ENCODE results near the gene MRPL21. TPM values are rescaled to one million over a fixed set of nuclear protein-coding genes. Genes with fewer than 3 reads are reported as not detected.

MRPL21 gene
- polyA plus RNA-seq, 1 donor (not counting 4 experiments of a cell fraction or from before 2014, with no cell fraction given), result 120 TPM

GRCh38 chr11:68852628-68853027 lies 51.0 kb downstream of the MRPL21 start:
- Histone ChIP-seq H3K4me2 (ENCODE audit: control insufficient read depth, extremely low read depth, insufficient read depth, low read depth, low read length) (no peak overlapping the region), H3K9me1 (ENCODE audit: control insufficient read depth, extremely low read depth, insufficient read depth, low read length) (no peaks in the 10 kb centered on the region)
- no peak for FAIRE-seq

GRCh38 chr11:68848429-68848828 lies 55.2 kb downstream of the MRPL21 start:
- H3K9me3 ChIP-seq (ENCODE audit: control insufficient read depth, low read depth, low read length), result no peaks in the 10 kb centered on the region
- no peaks in the 10 kb centered on the region for H3K36me3 ChIP-seq (ENCODE audit: control insufficient read depth in 2 of 2, extremely low read depth in 1 of 2, insufficient read depth in 2 of 2, low read length in 2 of 2)
- no peak overlapping the region for H3K4me2 ChIP-seq (ENCODE audit: control insufficient read depth, extremely low read depth, insufficient read depth, low read depth, low read length)
- no peaks in the 10 kb centered on the region for H4K20me1 ChIP-seq (ENCODE audit: control insufficient read depth, extremely low read depth, insufficient read depth, low read length)
- DNase-seq (ENCODE audit: low read depth, low spot score) (no peak), FAIRE-seq (no peak)
- H3K9me1 ChIP-seq (ENCODE audit: control insufficient read depth, extremely low read depth, insufficient read depth, low read length), result no peaks in the 10 kb centered on the region
- H2AFZ ChIP-seq (ENCODE audit: control insufficient read depth, low read length), result no peak overlapping the region
- dilution Hi-C loops (cut with MboI; ENCODE audit: extremely low pct_ligation_motif_present, low sequenced_read_pairs), result no loop called here
- H3K9ac ChIP-seq (ENCODE audit: control insufficient read depth, extremely low read depth, insufficient read depth, low read length), result no peak overlapping the region
- TF ChIP-seq EZH2 (IDR thresholded peaks at IDR 0.05; ENCODE audit: low read length), result no peak
- TF ChIP-seq CTCF (optimal IDR thresholded peaks at IDR 0.05 in 1 of 3, IDR thresholded peaks at IDR 0.05 in 1 of 3, conservative IDR thresholded peaks at IDR 0.05 in 1 of 3; ENCODE audit: extremely low read depth in 1 of 3, insufficient read depth in 2 of 3, low read length in 3 of 3), result no peak
- H3K4me3 ChIP-seq (ENCODE audit: control insufficient read depth in 2 of 3, extremely low read depth in 1 of 3, insufficient read depth in 2 of 3, low read depth in 1 of 3, low read length in 3 of 3), result no peak overlapping the region
- H3K79me2 ChIP-seq (ENCODE audit: control insufficient read depth, insufficient read depth, low read length), result no peaks in the 10 kb centered on the region
- no peak overlapping the region for H3K27ac ChIP-seq (ENCODE audit: control insufficient read depth, insufficient read depth, low read length)
- H3K4me1 ChIP-seq (ENCODE audit: control insufficient read depth, extremely low read depth, insufficient read depth, low read length), result peaks cover 4% of the 10 kb centered on the region
- peaks cover 13% of the 10 kb centered on the region for H3K27me3 ChIP-seq (ENCODE audit: control insufficient read depth, extremely low read depth, insufficient read depth, low read length)

More at GRCh38 chr11:68852628-68853027, 51.0 kb downstream of the MRPL21 start:
- Histone ChIP-seq H3K9me3 (ENCODE audit: control insufficient read depth, low read depth, low read length) (no peaks in the 10 kb centered on the region), H3K27me3 (ENCODE audit: control insufficient read depth, extremely low read depth, insufficient read depth, low read length) (peaks cover 33% of the 10 kb centered on the region), H2AFZ (ENCODE audit: control insufficient read depth, low read length) (no peak overlapping the region), H4K20me1 (ENCODE audit: control insufficient read depth, extremely low read depth, insufficient read depth, low read length) (no peaks in the 10 kb centered on the region), H3K4me1 (ENCODE audit: control insufficient read depth, extremely low read depth, insufficient read depth, low read length) (peaks cover under 1% of the 10 kb centered on the region), H3K4me3 (ENCODE audit: control insufficient read depth in 2 of 3, extremely low read depth in 1 of 3, insufficient read depth in 2 of 3, low read depth in 1 of 3, low read length in 3 of 3) (no peak overlapping the region), H3K36me3 (ENCODE audit: control insufficient read depth in 2 of 2, extremely low read depth in 1 of 2, insufficient read depth in 2 of 2, low read length in 2 of 2) (no peaks in the 10 kb centered on the region), H3K9ac (ENCODE audit: control insufficient read depth, extremely low read depth, insufficient read depth, low read length) (no peak overlapping the region), H3K79me2 (ENCODE audit: control insufficient read depth, insufficient read depth, low read length) (no peaks in the 10 kb centered on the region), H3K27ac (ENCODE audit: control insufficient read depth, insufficient read depth, low read length) (no peak overlapping the region)
- dilution Hi-C loops (cut with MboI; ENCODE audit: extremely low pct_ligation_motif_present, low sequenced_read_pairs), result no loop called here
- no peak for DNase-seq (ENCODE audit: low read depth, low spot score)
- no peak for TF ChIP-seq EZH2 (IDR thresholded peaks at IDR 0.05; ENCODE audit: low read length)
- no peak for TF ChIP-seq CTCF (optimal IDR thresholded peaks at IDR 0.05 in 1 of 3, IDR thresholded peaks at IDR 0.05 in 1 of 3, conservative IDR thresholded peaks at IDR 0.05 in 1 of 3; ENCODE audit: extremely low read depth in 1 of 3, insufficient read depth in 2 of 3, low read length in 3 of 3)

All from keratinocyte (primary cell).